LNCaP clone FGC (cell line): Measurements from ENCODE around the gene SPEF2.
"Not testable (repeated sequence)": the region's sequence is repeated elsewhere in the genome, so short reads cannot be mapped to it uniquely, and the experiment has no call there.

ENCODE experiments used
- DNase-seq: peaks from one replicate; pipeline ENCODE4 v3.0.0-alpha.2; 2011; ENCODE audit warnings: low read depth
- H3K4me3 ChIP-seq: 2 replicates; pipeline ENCODE4 v1.5.1; 2011; ENCODE audit warnings: mild to moderate bottlenecking, low read depth, low read length, control low read depth
- CTCF ChIP-seq: IDR thresholded peaks from 2 replicates; pipeline ENCODE4 v1.5.1; 2012; ENCODE audit warnings: mild to moderate bottlenecking; ENCODE audit not compliant: control insufficient read depth, insufficient read depth; ENCODE audit errors: extremely low read depth

Gene SPEF2

GRCh38 chr5:35855187-35855586, 237.5 kb downstream of the SPEF2 start:
- H3K4me3 ChIP-seq: no peak overlapping the region
- TF ChIP-seq CTCF: no peak
- DNase-seq: no peak

GRCh38 chr5:35856186-35856764, 238.6 kb downstream of the SPEF2 start:
- not testable (repeated sequence) for DNase-seq

GRCh38 chr5:35856765-35857351, 239.2 kb downstream of the SPEF2 start, which contains the start of gene IL7R:
IL7R (plus strand) TSS chr5:35856891; CDS start chr5:35856978, 87 bp downstream.
- no peak within 1 kb of the TSS for H3K4me3 ChIP-seq
- DNase-seq: no peak
- TF ChIP-seq CTCF: no peak

More at GRCh38 chr5:35856186-35856764, 238.6 kb downstream of the SPEF2 start:
- H3K4me3 ChIP-seq: not testable (repeated sequence)

DNA sequence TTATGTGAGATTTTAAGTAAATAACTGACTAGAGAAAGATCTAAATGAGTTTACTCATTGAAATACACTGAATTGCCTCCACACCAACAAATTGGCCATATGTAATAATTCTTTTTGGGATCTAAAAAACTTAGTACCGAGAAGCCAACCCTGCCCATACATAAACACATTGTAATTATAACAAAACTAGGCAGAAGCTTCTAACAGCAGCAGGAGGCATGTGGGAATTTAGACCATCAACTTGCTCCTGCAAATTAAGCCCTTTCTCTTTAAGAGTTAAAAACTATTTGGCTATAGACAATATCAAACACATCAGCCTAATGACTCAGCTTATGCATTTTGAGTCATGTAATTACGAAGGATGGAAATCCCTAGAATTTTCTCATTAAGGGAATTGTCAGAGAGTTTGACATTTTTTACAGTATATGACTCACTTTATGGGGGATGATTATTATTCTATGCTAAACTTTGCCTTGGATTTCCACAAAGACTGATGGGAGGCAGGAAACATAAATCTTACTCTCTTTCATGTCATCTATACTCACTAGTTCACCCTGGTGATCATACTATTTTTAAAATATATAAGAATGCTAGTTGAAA, 240.0 kb downstream of the SPEF2 start:
- H3K4me3 ChIP-seq: no peak overlapping the region

GRCh38 chr5:35859101-35859661, 241.5 kb downstream of the SPEF2 start:
- H3K4me3 ChIP-seq: no peak overlapping the region
- TF ChIP-seq CTCF: no peak
- no peak for DNase-seq

More for the DNA sequence above, 240.0 kb downstream of the SPEF2 start:
- TF ChIP-seq CTCF: no peak
- DNase-seq: no peak

DNA sequence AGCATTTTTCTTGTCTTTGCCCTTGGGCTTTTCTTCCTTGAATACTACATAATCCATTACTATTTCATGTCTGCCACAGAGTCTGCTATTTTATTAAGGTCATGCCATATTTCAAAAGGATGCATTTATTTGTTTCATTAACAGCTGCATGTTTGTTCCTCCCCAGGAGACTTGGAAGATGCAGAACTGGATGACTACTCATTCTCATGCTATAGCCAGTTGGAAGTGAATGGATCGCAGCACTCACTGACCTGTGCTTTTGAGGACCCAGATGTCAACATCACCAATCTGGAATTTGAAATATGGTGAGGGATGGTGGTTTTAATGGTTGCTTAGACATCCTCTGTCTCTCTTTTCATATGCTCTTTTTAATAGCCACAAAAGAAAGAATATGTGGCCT, 243.0 kb downstream of the SPEF2 start:
- no peak for TF ChIP-seq CTCF
- no peak overlapping the region for H3K4me3 ChIP-seq
- no peak for DNase-seq

DNA sequence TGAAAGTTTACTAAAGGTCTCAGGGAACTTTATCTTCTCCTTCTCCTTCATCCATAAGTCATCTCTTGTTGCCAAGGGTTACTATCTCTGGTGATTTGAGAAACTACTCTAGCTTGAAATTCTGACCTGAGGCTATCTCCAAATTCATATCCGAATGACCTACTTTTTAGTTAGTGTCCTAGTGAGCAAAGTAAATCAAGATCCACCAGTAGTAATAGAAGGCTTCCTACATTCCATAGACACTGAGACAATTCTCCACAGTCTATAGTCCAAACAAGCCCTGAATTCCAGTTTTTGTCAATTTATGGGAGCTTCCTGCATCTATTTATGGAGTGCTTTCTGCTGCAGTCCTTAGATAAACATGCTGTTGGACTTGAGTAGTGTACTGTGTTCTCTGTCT, 244.1 kb downstream of the SPEF2 start:
- no peak overlapping the region for H3K4me3 ChIP-seq
- TF ChIP-seq CTCF: no peak
- no peak for DNase-seq
